SH-SY5Y (cell line): ENCODE results near the gene ABCC1.

Experiments
- GATA2 ChIP-seq: IDR thresholded peaks from 2 replicates; pipeline ENCODE4 v1.6.1; 2011; ENCODE audit warnings: mild to moderate bottlenecking, low read depth, low read length
- GATA3 ChIP-seq: IDR thresholded peaks from 2 replicates; pipeline ENCODE4 v1.6.1; 2011; ENCODE audit warnings: low read depth, mild to moderate bottlenecking, low read length, moderate library complexity

DNA sequence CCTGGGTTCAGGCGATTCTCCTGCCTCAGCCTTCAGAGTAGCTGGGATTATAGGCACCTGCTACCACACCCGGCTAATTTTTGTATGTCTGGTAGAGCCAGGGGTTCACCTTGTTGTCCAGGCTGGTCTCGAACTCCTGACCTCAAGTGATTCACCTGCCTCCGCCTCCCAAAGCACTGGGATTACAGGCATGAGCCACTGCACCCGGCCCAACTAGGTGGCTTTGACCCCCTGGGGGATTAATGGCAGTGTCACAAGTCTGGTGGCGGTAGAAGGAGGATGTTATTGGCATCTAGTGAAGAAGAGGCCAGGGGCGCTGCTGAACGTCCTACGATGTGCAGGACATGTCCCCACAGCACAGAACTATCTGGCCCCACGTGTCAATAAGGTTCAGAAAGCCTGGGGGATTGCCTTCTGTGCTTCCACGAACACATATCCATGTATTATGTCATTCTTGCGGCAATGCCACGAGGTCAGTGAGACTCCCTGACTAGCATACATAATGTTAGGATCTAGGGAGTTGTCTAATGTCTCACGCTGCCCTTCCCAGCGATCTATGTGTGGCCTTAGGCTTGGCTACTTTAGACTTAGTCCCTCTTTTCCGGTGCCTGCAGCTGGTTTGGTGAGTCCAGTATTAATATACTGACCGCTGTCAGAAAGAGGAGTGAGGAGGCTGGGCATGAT lies 198.0 kb downstream of the ABCC1 start:
- TF ChIP-seq GATA3 (no peak), GATA2 (no peak)
